K562 (cell line): ENCODE data around the gene TGFB1I1. TPM values are rescaled to one million over a fixed set of nuclear protein-coding genes. Genes with fewer than 3 reads are reported as not detected.

Experiments used
- ATAC-seq: fragments of 200-7000 bp; cut with Tn5 transposase; 3 replicates; pipeline ENCODE4 v1.9.1; 2020; ENCODE audit warnings: moderate library complexity
- BruUV-seq: library from RNA; stranded (reverse); fragments of 400-500 nt; replicated peaks from 2 replicates; lab custom pipeline; 2021; lab: Mats Ljungman, UMichigan
- CTCF ChIA-PET: fragments of 300-600 bp; formaldehyde crosslinking; extraction: SDS; loops from one replicate; lab custom pipeline; 2021; ENCODE audit warnings: low intra/inter-chr PET ratio; lab: Yijun Ruan, JAX
- POLR2A ChIA-PET: fragments of 300-600, 350-650 bp; sonication (Branson Sonifier 250); formaldehyde crosslinking; extraction: SDS; loops from one replicate; lab custom pipeline; 2021; ENCODE audit warnings: antibody characterized with exemption, inconsistent platforms; lab: Yijun Ruan, JAX
- DNase-seq, 4 experiments: peaks; one replicate each; pipeline versions ENCODE4 v3.0.0 to v3.0.0-alpha.2; 2011 to 2018; ENCODE audit warnings: low spot score in 3 of 4, mixed read lengths in 3 of 4; ENCODE audit errors: extremely low read depth in 1 of 4
- FAIRE-seq: peaks from 2 replicates; lab custom pipeline; 2011; peaks lifted over from hg19 to GRCh38; lab: Jason Lieb, UNC
- H2AFZ ChIP-seq: 2 replicates; pipeline ENCODE4 v1.6.0; 2011; ENCODE audit warnings: low read depth, low read length, control low read depth, inconsistent platforms
- H3K27ac ChIP-seq: fragments of 200-600 bp; 3 replicates; pipeline ENCODE4 v1.8.0; 2011; ENCODE audit warnings: low read depth, mild to moderate bottlenecking, control low read depth, inconsistent platforms, low read length, moderate library complexity, mixed read lengths; ENCODE audit errors: extremely low read depth
- H3K27me3 ChIP-seq, 2 experiments: fragments of 300-600 bp in 1 of 2; 2 replicates in 1 of 2; 3 replicates in 1 of 2; pipeline versions ENCODE4 v1.6.0 to v1.8.0; 2011; ENCODE audit warnings: inconsistent platforms in 2 of 2, low read length in 2 of 2, mild to moderate bottlenecking in 1 of 2, mixed read lengths in 1 of 2, moderate library complexity in 1 of 2; ENCODE audit not compliant: control insufficient read depth in 2 of 2, insufficient read depth in 2 of 2
- H3K36me3 ChIP-seq: fragments of 300-600 bp; 3 replicates; pipeline ENCODE4 v1.8.0; 2011; ENCODE audit warnings: mild to moderate bottlenecking, low read length, inconsistent platforms; ENCODE audit not compliant: control insufficient read depth, insufficient read depth
- H3K4me1 ChIP-seq, 2 experiments: fragments of 200-600 bp in 1 of 2; replicated peaks in 1 of 2; 2 replicates in 1 of 2; 3 replicates in 1 of 2; pipeline versions ENCODE4 v1.5.1 to v1.8.0; 2011; ENCODE audit warnings: inconsistent platforms in 2 of 2, low read length in 2 of 2, mild to moderate bottlenecking in 1 of 2, mixed read lengths in 1 of 2, moderate library complexity in 1 of 2; ENCODE audit not compliant: control insufficient read depth in 2 of 2, insufficient read depth in 2 of 2
- H3K4me2 ChIP-seq: 2 replicates; pipeline ENCODE4 v1.6.1; 2011; ENCODE audit warnings: low read length, control low read depth, inconsistent platforms, mixed read lengths; ENCODE audit not compliant: insufficient read depth
- H3K4me3 ChIP-seq: fragments of 200-600 bp; sonication (generic), shearing (Covaris generic); 2 replicates; pipeline ENCODE4 v1.5.1; 2016; ENCODE audit warnings: control low read depth, inconsistent platforms
- H3K79me2 ChIP-seq: fragments of 200-600 bp; 3 replicates; pipeline ENCODE4 v1.8.0; 2011; ENCODE audit warnings: low read length, inconsistent platforms; ENCODE audit not compliant: control insufficient read depth, insufficient read depth
- H3K9ac ChIP-seq, 2 experiments: 2 replicates each; pipeline versions ENCODE4 v1.6.0 to v1.6.1; 2011; ENCODE audit warnings: low read depth in 2 of 2, low read length in 2 of 2, control low read depth in 1 of 2, inconsistent platforms in 1 of 2, mild to moderate bottlenecking in 1 of 2, mixed read lengths in 1 of 2; ENCODE audit not compliant: insufficient read depth in 1 of 2
- H3K9me1 ChIP-seq: one replicate; pipeline ENCODE4 v1.6.0; 2011; ENCODE audit warnings: inconsistent platforms, mild to moderate bottlenecking, low read length, moderate library complexity; ENCODE audit not compliant: control insufficient read depth, insufficient read depth
- H3K9me3 ChIP-seq: replicated peaks from 2 replicates; pipeline ENCODE4 v1.5.1; 2011; ENCODE audit warnings: low read depth, low read length, inconsistent platforms; ENCODE audit not compliant: control insufficient read depth, insufficient read depth
- H4K20me1 ChIP-seq: replicated peaks from 2 replicates; pipeline ENCODE4 v1.6.1; 2011; ENCODE audit warnings: low read length, inconsistent platforms, mixed read lengths; ENCODE audit not compliant: control insufficient read depth, insufficient read depth
- BACH1 ChIP-seq: fragments of 200-800 bp; sonication (Bioruptor generic); IDR thresholded peaks from 2 replicates; pipeline ENCODE4 v1.6.1; 2016; ENCODE audit warnings: missing genetic modification characterization, missing compliant biosample characterization
- BRD9 ChIP-seq: fragments of 450-650 bp; IDR thresholded peaks from 2 replicates; pipeline ENCODE4 v1.6.1; 2018; ENCODE audit warnings: low read depth; ENCODE audit not compliant: partially characterized antibody
- CHD1 ChIP-seq: fragments of 200-600 bp; sonication (generic); IDR thresholded peaks from one replicate; pipeline ENCODE4 v1.6.1; 2012; ENCODE audit warnings: mild to moderate bottlenecking, moderate library complexity, low read length, inconsistent platforms
- FOXJ2 ChIP-seq: fragments of 200-800 bp; sonication (Bioruptor generic); IDR thresholded peaks from 2 replicates; pipeline ENCODE4 v1.6.1; 2016; ENCODE audit warnings: missing genetic modification characterization, missing compliant biosample characterization
- GATA2 ChIP-seq: sonication (generic); formaldehyde crosslinking; IDR thresholded peaks from 2 replicates; pipeline ENCODE4 v1.4.0; 2020; ENCODE audit warnings: mild to moderate bottlenecking, missing genetic modification reagents
- NFRKB ChIP-seq: fragments of 450-650 bp; IDR thresholded peaks from 2 replicates; pipeline ENCODE4 v1.6.1; 2016; ENCODE audit warnings: low read depth
- NR2C2 ChIP-seq, 2 experiments: fragments of 200-800 bp in 1 of 2; sonication (Bioruptor generic) in 1 of 2; sonication (generic) in 1 of 2; formaldehyde crosslinking in 1 of 2; IDR thresholded peaks; 2 replicates each; pipeline versions ENCODE4 v1.6.1 to v1.8.0; 2016 to 2022; ENCODE audit warnings: mild to moderate bottlenecking in 1 of 2, missing compliant biosample characterization in 1 of 2, missing genetic modification characterization in 1 of 2, missing genetic modification reagents in 1 of 2
- PHB ChIP-seq: fragments of 250-450 bp; sonication (Bioruptor Pico); IDR thresholded peaks from 2 replicates; pipeline ENCODE4 v1.5.0; 2021
- SIN3A ChIP-seq, 2 experiments: fragments of 150-350 bp in 1 of 2; IDR thresholded peaks; 2 replicates each; pipeline ENCODE4 v1.6.1; 2011 to 2016; ENCODE audit warnings: borderline replicate concordance in 2 of 2, low read depth in 2 of 2, low read length in 2 of 2, mild to moderate bottlenecking in 2 of 2, moderate library complexity in 2 of 2; ENCODE audit not compliant: control insufficient read depth in 1 of 2
- YY1 ChIP-seq, 3 experiments: IDR thresholded peaks; 2 replicates each; pipeline ENCODE4 v1.6.1; 2011; ENCODE audit warnings: low read length in 2 of 3, mild to moderate bottlenecking in 2 of 3, moderate library complexity in 2 of 3, borderline replicate concordance in 1 of 3, control low read depth in 1 of 3, low read depth in 1 of 3; ENCODE audit not compliant: insufficient read depth in 3 of 3, insufficient replicate concordance in 2 of 3, control insufficient read depth in 1 of 3, insufficient read length in 1 of 3; ENCODE audit errors: extremely low read depth in 1 of 3
- ZFX ChIP-seq: sonication (generic); formaldehyde crosslinking; IDR thresholded peaks from 2 replicates; pipeline ENCODE4 v1.8.0; 2022; ENCODE audit warnings: mild to moderate bottlenecking, missing genetic modification reagents, moderate library complexity
- ZKSCAN1 ChIP-seq: fragments of 150-350 bp; IDR thresholded peaks from 2 replicates; pipeline ENCODE4 v1.6.1; 2016; ENCODE audit warnings: low read depth, low read length
- ZNF589 ChIP-seq: fragments of 200-800 bp; sonication (Bioruptor generic); IDR thresholded peaks from 2 replicates; pipeline ENCODE4 v1.6.1; 2016; ENCODE audit warnings: low read depth, missing genetic modification characterization, missing compliant biosample characterization
- ZNF644 ChIP-seq: fragments of 200-800 bp; sonication (Bioruptor generic); IDR thresholded peaks from 2 replicates; pipeline ENCODE4 v1.6.1; 2016; ENCODE audit warnings: low read depth, missing genetic modification characterization, missing compliant biosample characterization
- ZNF696 ChIP-seq: fragments of 250-450 bp; sonication (Bioruptor Pico); conservative IDR thresholded peaks from 2 replicates; pipeline ENCODE4 v1.4.0; 2020; ENCODE audit warnings: mild to moderate bottlenecking, moderate library complexity
- WGBS: fragments of 100-300 bp; shearing (Covaris generic); methylation state at CpG from one replicate; pipeline ENCODE4 v1.1.6; 2016; ENCODE audit warnings: low coverage, mixed read lengths; ENCODE audit not compliant: insufficient coverage; ENCODE audit errors: missing lambda C conversion rate; 5-methylcytosine and 5-hydroxymethylcytosine counted together
- in situ Hi-C: fragments of 300-500 bp; cut with MboI; formaldehyde crosslinking; loops from 4 replicates; pipeline ENCODE4 v1.15.0; 2018; ENCODE audit warnings: inconsistent platforms, mixed read lengths
- intact Hi-C: fragments of 100-400 bp; cut with micrococcal nuclease; formaldehyde crosslinking; loops from 2 replicates; pipeline ENCODE4 v1.14.2; 2022
- polyA plus RNA-seq, 8 experiments: library from polyadenylated mRNA; depleted of rRNA in 4 of 8; stranded (reverse) in 5 of 8; unstranded in 3 of 8; fragments of >200 nt; fragmentation: Nextera tagmentation in 2 of 8; fragmentation: Illumina TruSeq in 1 of 8; extraction: Ambion mirVana in 2 of 8; extraction: Trizol in 1 of 8; gene quantifications; 2 replicates each; pipeline versions ENCODE4 v1.2.1 to v1.2.3, GENCODE V29; 2011 to 2014; ENCODE audit warnings: inconsistent platforms in 1 of 8, missing spikeins in 1 of 8
- total RNA-seq, 7 experiments: library from RNA; depleted of rRNA in 6 of 7; stranded (reverse); fragments of >200 nt in 6 of 7; fragmentation: Illumina TruSeq in 2 of 7; extraction: Trizol in 2 of 7; gene quantifications; 2 replicates each; pipeline versions ENCODE4 v1.2.1 to v1.2.3, GENCODE V29; 2011 to 2021; ENCODE audit warnings: low replicate concordance in 1 of 7

TGFB1I1 gene
- total and polyA plus RNA-seq, 9 of the 15 experiments (the other 6 are each of a cell fraction or from before 2014, with no cell fraction given): 0.04 to 0.91 (median 0.19) TPM

DNA sequence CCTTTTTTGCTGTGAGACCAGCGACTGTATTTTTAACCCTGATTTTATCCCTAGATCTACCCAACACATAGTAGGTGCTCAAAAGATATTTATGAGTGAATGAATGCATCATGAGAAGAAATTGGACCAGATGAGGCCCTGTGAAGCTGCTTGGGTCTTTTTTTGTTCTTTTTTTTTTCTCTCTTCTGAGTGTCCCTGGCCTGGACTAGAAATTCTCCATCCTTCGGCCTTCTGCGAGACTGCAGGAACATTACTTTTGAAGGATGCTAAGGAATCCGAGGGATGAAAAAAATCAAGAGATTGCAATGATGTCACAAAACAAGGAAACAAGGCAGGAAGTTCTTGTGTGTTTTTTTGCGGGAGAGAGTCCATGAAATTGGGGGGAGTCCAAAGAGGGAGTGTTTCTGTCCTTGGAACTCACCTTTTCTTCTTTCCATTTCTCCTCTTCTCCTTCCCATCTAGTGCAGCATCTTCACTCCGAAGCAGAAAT, 36.8 kb downstream of the TGFB1I1 start:
- no peaks in the 10 kb centered on the region for H3K9me1 ChIP-seq
- H3K9ac ChIP-seq: peak overlapping the region; percentile 97 to 100
- no peaks in the 10 kb centered on the region for H3K27me3 ChIP-seq
- 1% methylated on average over 6 of the region's 6 CpGs for WGBS
- peak overlapping the region; percentile 92 for H3K27ac ChIP-seq
- H3K36me3 ChIP-seq: peaks cover 27% of the 10 kb centered on the region
- in situ Hi-C loops (no loop called here), intact Hi-C loops (loop anchor here (5.0 kb wide), 1 partner anchor 51 kb away; the partner anchor contains the start of gene ARMC5)
- peaks cover 5% of the 10 kb centered on the region; the same call in 1 of the 2 replicates for H3K9me3 ChIP-seq
- peak overlapping the region; percentile 79 for H3K4me3 ChIP-seq
- DNase-seq (peak in 1 of 4 experiments; percentile 30), ATAC-seq (peak; percentile 12), FAIRE-seq (peak; percentile 58)
- TF ChIP-seq ZNF696 (CRISPR knock-in tag) (no peak), ZKSCAN1 (peak; percentile 88), CHD1 (peak; percentile 52), YY1 (IDR thresholded peaks at IDR 0.05; ENCODE audit: borderline replicate concordance in 1 of 3, control insufficient read depth in 1 of 3, extremely low read depth in 1 of 3, insufficient read depth in 3 of 3, insufficient read length in 1 of 3, insufficient replicate concordance in 2 of 3, low read depth in 1 of 3, low read length in 2 of 3) (no peak), NFRKB (peak; percentile 71; the same call in 1 of the 2 replicates), SIN3A (IDR thresholded peaks at IDR 0.05; ENCODE audit: borderline replicate concordance in 2 of 2, control insufficient read depth in 1 of 2, low read depth in 2 of 2, low read length in 2 of 2) (peak in 1 of 2 experiments; percentile 9; a peak in 1 of 4 replicates), PHB (CRISPR knock-in tag) (no peak), FOXJ2 (tag) (no peak), BRD9 (peak; percentile 7), ZNF644 (tag) (peak; percentile 18; the same call in 1 of the 2 replicates), BACH1 (tag) (0 out of 2 replicates have a peak, but pooled peaks have one; percentile 16), GATA2 (CRISPR knock-in tag) (0 out of 2 replicates have a peak, but pooled peaks have one; percentile 25), NR2C2 (CRISPR knock-in tag; IDR thresholded peaks at IDR 0.05) (no peak), NR2C2 (tag; IDR thresholded peaks at IDR 0.05) (0 out of 2 replicates have a peak, but pooled peaks have one; percentile 31), ZNF589 (0 out of 2 replicates have a peak, but pooled peaks have one; percentile 42), ZFX (CRISPR knock-in tag) (peak; percentile 74; the same call in 1 of the 2 replicates)
- ChIA-PET POLR2A (interaction anchor here (0.5 to 3.9 kb wide), 23 partner anchors 9 to 545 kb away, joined by 3 to 29 read pairs (median 4); partner anchors contain the start of genes AHSP, ARMC5 and ZNF267), CTCF (no interaction called here)
- H4K20me1 ChIP-seq: no peaks in the 10 kb centered on the region
- H3K4me1 ChIP-seq: peaks cover 10 to 24% of the 10 kb centered on the region in 2 experiments; a peak in 4 of 5 replicates
- H3K79me2 ChIP-seq: peaks cover 35% of the 10 kb centered on the region
- BruUV-seq: TSS peak; percentile 88
- H3K4me2 ChIP-seq: peak overlapping the region; percentile 89
- H2AFZ ChIP-seq: peak overlapping the region; percentile 71; the same call in 1 of the 2 replicates
